ENCODE data around the gene EIF3A.
"Not testable (repeated sequence)": the region's sequence is repeated elsewhere in the genome, so short reads cannot be mapped to it uniquely, and the experiment has no call there.

EIF3A gene

GRCh38 chr10:119100434-119101238, 20.0 kb upstream of the EIF3A start:
- POLR2A ChIA-PET, result no interaction called here
- TF ChIP-seq, protein P1, sequence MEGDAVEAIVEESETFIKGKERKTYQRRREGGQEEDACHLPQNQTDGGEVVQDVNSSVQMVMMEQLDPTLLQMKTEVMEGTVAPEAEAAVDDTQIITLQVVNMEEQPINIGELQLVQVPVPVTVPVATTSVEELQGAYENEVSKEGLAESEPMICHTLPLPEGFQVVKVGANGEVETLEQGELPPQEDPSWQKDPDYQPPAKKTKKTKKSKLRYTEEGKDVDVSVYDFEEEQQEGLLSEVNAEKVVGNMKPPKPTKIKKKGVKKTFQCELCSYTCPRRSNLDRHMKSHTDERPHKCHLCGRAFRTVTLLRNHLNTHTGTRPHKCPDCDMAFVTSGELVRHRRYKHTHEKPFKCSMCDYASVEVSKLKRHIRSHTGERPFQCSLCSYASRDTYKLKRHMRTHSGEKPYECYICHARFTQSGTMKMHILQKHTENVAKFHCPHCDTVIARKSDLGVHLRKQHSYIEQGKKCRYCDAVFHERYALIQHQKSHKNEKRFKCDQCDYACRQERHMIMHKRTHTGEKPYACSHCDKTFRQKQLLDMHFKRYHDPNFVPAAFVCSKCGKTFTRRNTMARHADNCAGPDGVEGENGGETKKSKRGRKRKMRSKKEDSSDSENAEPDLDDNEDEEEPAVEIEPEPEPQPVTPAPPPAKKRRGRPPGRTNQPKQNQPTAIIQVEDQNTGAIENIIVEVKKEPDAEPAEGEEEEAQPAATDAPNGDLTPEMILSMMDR (IDR thresholded peaks at IDR 0.05; ENCODE audit: insufficient read depth, low read length, missing control alignments), result no peak
- DNase-seq (ENCODE audit: low read depth, low spot score), result no peak

DNA sequence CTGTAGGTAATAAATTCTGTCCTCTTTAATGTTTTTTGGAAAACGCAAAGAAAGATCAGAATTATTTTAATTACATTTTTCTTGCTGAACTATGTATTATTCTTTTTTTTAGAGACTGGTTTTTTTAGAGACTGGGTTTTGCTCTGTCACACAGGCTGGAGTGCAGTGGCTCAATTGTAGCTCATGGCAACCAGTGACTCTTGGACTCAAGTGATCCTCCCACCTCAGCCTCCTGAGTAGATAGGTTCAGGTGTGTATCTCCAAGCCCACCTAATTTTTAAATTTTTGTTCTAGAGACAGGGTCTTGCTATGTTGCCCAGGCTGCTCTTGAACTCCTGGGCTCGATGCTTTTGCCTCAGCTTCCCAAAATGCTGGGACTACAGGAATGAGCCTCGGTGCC, 18.0 kb upstream of the EIF3A start:
- ChIA-PET POLR2A (interaction anchor here (0.5 kb wide), 1 partner anchor 468 kb away, joined by 4 read pairs; no protein-coding TSS in a partner anchor), CTCF (no interaction called here)
- TF ChIP-seq, protein P1 (IDR thresholded peaks at IDR 0.05; ENCODE audit: insufficient read depth, low read length, missing control alignments), result no peak
- no peak for DNase-seq (ENCODE audit: low read depth, low spot score)
- H3K4me3 ChIP-seq (ENCODE audit: low read depth, low read length), result no peak overlapping the region

More at GRCh38 chr10:119100434-119101238, 20.0 kb upstream of the EIF3A start:
- CTCF ChIA-PET, result interaction anchor here (0.7 kb wide), 1 partner anchor 532 kb away, joined by 3 read pairs; no protein-coding TSS in a partner anchor
- no peak overlapping the region for H3K4me3 ChIP-seq (ENCODE audit: low read depth, low read length)

- DNase-seq (ENCODE audit: low read depth, low spot score); CTCF ChIA-PET; POLR2A ChIA-PET; H3K4me3 ChIP-seq (ENCODE audit: low read depth, low read length): not testable (repeated sequence)
Observed at GRCh38 chr10:119096641-119097415, 16.2 kb upstream of the EIF3A start.

- TF ChIP-seq, protein P1 (IDR thresholded peaks at IDR 0.05; ENCODE audit: insufficient read depth, low read length, missing control alignments), result no peak
- no peak overlapping the region for H3K4me3 ChIP-seq (ENCODE audit: low read depth, low read length)
- CTCF ChIA-PET, result no interaction called here
- POLR2A ChIA-PET, result no interaction called here
- DNase-seq (ENCODE audit: low read depth, low spot score), result no peak
Observed at GRCh38 chr10:119095640-119096039, 15.0 kb upstream of the EIF3A start.

GRCh38 chr10:119090968-119091367, 10.4 kb upstream of the EIF3A start:
- ChIA-PET POLR2A (interaction anchor here (0.8 to 1.2 kb wide), 3 partner anchors 9 to 14 kb away, joined by 3 read pairs; partner anchors contain the start of gene DENND10), CTCF (no interaction called here)
- no peak overlapping the region for H3K4me3 ChIP-seq (ENCODE audit: low read depth, low read length)
- TF ChIP-seq, protein P1 (IDR thresholded peaks at IDR 0.05; ENCODE audit: insufficient read depth, low read length, missing control alignments), result no peak
- DNase-seq (ENCODE audit: low read depth, low spot score), result no peak

DNA sequence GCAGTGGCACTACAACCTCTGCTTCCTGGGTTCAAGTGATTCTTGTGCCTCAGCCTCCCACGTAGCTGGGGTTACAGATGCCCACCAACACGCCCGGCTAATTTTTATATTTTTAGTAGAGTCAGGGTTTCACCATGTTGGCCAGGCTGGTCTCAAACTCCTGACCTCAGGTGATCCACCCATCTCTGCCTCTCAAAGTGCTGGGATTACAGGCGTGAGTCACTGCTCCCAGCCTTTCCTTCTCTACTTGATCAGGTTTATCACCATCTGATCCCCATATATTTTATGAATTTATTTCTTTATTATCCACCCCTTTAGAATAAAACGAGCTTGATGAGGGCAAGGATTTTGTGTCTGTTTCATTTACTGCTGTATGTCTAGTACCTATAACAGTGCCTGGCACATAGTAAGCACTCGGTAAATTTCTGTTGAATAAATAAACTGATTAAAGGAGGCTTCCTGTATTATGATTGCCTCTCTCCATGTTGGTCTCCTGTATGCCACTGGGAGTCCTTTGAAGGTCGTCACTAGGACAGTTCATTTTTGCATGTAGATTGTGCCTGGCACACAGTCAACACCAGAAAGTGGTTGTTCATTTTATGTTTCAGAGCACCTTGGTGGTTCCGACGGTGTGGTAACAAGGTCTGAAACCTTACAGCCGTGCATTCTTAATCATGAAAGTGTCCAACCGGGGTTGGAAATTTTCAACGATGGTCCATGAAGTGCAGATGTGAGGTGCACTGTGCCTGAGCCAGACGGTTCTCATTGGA, 9.6 kb upstream of the EIF3A start:
- TF ChIP-seq, protein P1 (IDR thresholded peaks at IDR 0.05; ENCODE audit: insufficient read depth, low read length, missing control alignments), result no peak
- no peak for DNase-seq (ENCODE audit: low read depth, low spot score)
- CTCF ChIA-PET, result interaction anchor here (1.0 kb wide), 1 partner anchor 13 kb away, joined by 3 read pairs; the partner anchor contains the start of gene DENND10
- no peak overlapping the region for H3K4me3 ChIP-seq (ENCODE audit: low read depth, low read length)
- POLR2A ChIA-PET, result interaction anchor here (0.8 to 1.2 kb wide), 3 partner anchors 9 to 15 kb away, joined by 3 read pairs; partner anchors contain the start of gene DENND10

Data from AG04449 (cell line).